ENCODE measurements around the gene TRRAP.

TRRAP gene

GRCh38 chr7:99038086-99038855 is 159.9 kb downstream of the TRRAP start:
- no peaks in the 10 kb centered on the region for H3F3A ChIP-seq (ENCODE audit: insufficient read depth, low read length)
- no peaks in the 10 kb centered on the region for H3K9me3 ChIP-seq (replicated peaks; ENCODE audit: insufficient read depth, low read length)
- TF ChIP-seq EZH2 (optimal IDR thresholded peaks at IDR 0.05; ENCODE audit: low read depth, low read length) (no peak), EZH2phosphoT487 (IDR thresholded peaks at IDR 0.05; ENCODE audit: low read length) (no peak), CTCF (IDR thresholded peaks at IDR 0.05; ENCODE audit: low read length) (no peak)
- H3K4me3 ChIP-seq (ENCODE audit: low read length), result no peak overlapping the region
- H3K9ac ChIP-seq (ENCODE audit: low read length), result no peak overlapping the region
- no peaks in the 10 kb centered on the region; the same call in none of the 2 replicates for H3K36me3 ChIP-seq (replicated peaks; ENCODE audit: insufficient read depth, low read length)
- H3K4me1 ChIP-seq (ENCODE audit: low read length), result no peaks in the 10 kb centered on the region
- no peaks in the 10 kb centered on the region for H4K20me1 ChIP-seq (ENCODE audit: insufficient read depth, low read length)
- H3K79me2 ChIP-seq (ENCODE audit: low read length), result no peaks in the 10 kb centered on the region
- H3K9me2 ChIP-seq (replicated peaks; ENCODE audit: insufficient read depth, low read length), result no peaks in the 10 kb centered on the region
- no peak overlapping the region for H3K27ac ChIP-seq (ENCODE audit: low read length)
- no peak for DNase-seq
- H3K27me3 ChIP-seq (replicated peaks; ENCODE audit: insufficient read depth, low read length), result no peaks in the 10 kb centered on the region
- H2AFZ ChIP-seq (ENCODE audit: low read length), result no peak overlapping the region
- H3K4me2 ChIP-seq (ENCODE audit: low read depth, low read length), result no peak overlapping the region

- Histone ChIP-seq H3K27me3 (replicated peaks; ENCODE audit: insufficient read depth, low read length) (no peaks in the 10 kb centered on the region), H3K4me2 (ENCODE audit: low read depth, low read length) (no peak overlapping the region), H3K9me2 (replicated peaks; ENCODE audit: insufficient read depth, low read length) (no peaks in the 10 kb centered on the region), H3K36me3 (replicated peaks; ENCODE audit: insufficient read depth, low read length) (no peaks in the 10 kb centered on the region; the same call in none of the 2 replicates), H3K4me1 (ENCODE audit: low read length) (no peaks in the 10 kb centered on the region), H3K9ac (ENCODE audit: low read length) (no peak overlapping the region), H2AFZ (ENCODE audit: low read length) (no peak overlapping the region), H4K20me1 (ENCODE audit: insufficient read depth, low read length) (no peaks in the 10 kb centered on the region), H3K27ac (ENCODE audit: low read length) (no peak overlapping the region), H3K79me2 (ENCODE audit: low read length) (no peaks in the 10 kb centered on the region), H3K9me3 (replicated peaks; ENCODE audit: insufficient read depth, low read length) (no peaks in the 10 kb centered on the region), H3F3A (ENCODE audit: insufficient read depth, low read length) (no peaks in the 10 kb centered on the region), H3K4me3 (ENCODE audit: low read length) (no peak overlapping the region)
- TF ChIP-seq EZH2 (optimal IDR thresholded peaks at IDR 0.05; ENCODE audit: low read depth, low read length) (no peak), CTCF (IDR thresholded peaks at IDR 0.05; ENCODE audit: low read length) (no peak), EZH2phosphoT487 (IDR thresholded peaks at IDR 0.05; ENCODE audit: low read length) (no peak)
- DNase-seq, result no peak
Observed at GRCh38 chr7:99039384-99039891, 161.1 kb downstream of the TRRAP start.

- no peaks in the 10 kb centered on the region for H3F3A ChIP-seq (ENCODE audit: insufficient read depth, low read length)
- no peaks in the 10 kb centered on the region for H3K79me2 ChIP-seq (ENCODE audit: low read length)
- H2AFZ ChIP-seq (ENCODE audit: low read length), result no peak overlapping the region
- no peaks in the 10 kb centered on the region for H3K4me1 ChIP-seq (ENCODE audit: low read length)
- H3K9me2 ChIP-seq (replicated peaks; ENCODE audit: insufficient read depth, low read length), result no peaks in the 10 kb centered on the region
- H3K9ac ChIP-seq (ENCODE audit: low read length), result no peak overlapping the region
- DNase-seq, result peak; percentile 58
- H3K4me2 ChIP-seq (ENCODE audit: low read depth, low read length), result no peak overlapping the region
- peak; percentile 64 for TF ChIP-seq CTCF (IDR thresholded peaks at IDR 0.05; ENCODE audit: low read length)
- no peak for TF ChIP-seq EZH2 (optimal IDR thresholded peaks at IDR 0.05; ENCODE audit: low read depth, low read length)
- no peaks in the 10 kb centered on the region for H3K9me3 ChIP-seq (replicated peaks; ENCODE audit: insufficient read depth, low read length)
- H3K27me3 ChIP-seq (replicated peaks; ENCODE audit: insufficient read depth, low read length), result no peaks in the 10 kb centered on the region
- no peaks in the 10 kb centered on the region; the same call in 1 of the 2 replicates for H3K36me3 ChIP-seq (replicated peaks; ENCODE audit: insufficient read depth, low read length)
- H4K20me1 ChIP-seq (ENCODE audit: insufficient read depth, low read length), result no peaks in the 10 kb centered on the region
- H3K4me3 ChIP-seq (ENCODE audit: low read length), result no peak overlapping the region
- no peak overlapping the region for H3K27ac ChIP-seq (ENCODE audit: low read length)
Observed at GRCh38 chr7:99040104-99040958, 162.0 kb downstream of the TRRAP start.

Measured in MM.1S (cell line).